HG02885 (cell line): ENCODE results near the gene KLF2.
"Not testable (repeated sequence)": the region's sequence is repeated elsewhere in the genome, so short reads cannot be mapped to it uniquely, and the experiment has no call there.

Experiments
- ATAC-seq: cut with Tn5 transposase; IDR thresholded peaks from one replicate; pipeline ENCODE4 v1.9.1; 2021; ENCODE audit warnings: mild to moderate bottlenecking; ENCODE audit not compliant: unreplicated experiment, poor library complexity

KLF2 gene

GRCh38 chr19:16335226-16335625 is 10.6 kb downstream of the KLF2 start:
- no peak for ATAC-seq

GRCh38 chr19:16336571-16336970 is 11.9 kb downstream of the KLF2 start:
- ATAC-seq, result no peak

DNA sequence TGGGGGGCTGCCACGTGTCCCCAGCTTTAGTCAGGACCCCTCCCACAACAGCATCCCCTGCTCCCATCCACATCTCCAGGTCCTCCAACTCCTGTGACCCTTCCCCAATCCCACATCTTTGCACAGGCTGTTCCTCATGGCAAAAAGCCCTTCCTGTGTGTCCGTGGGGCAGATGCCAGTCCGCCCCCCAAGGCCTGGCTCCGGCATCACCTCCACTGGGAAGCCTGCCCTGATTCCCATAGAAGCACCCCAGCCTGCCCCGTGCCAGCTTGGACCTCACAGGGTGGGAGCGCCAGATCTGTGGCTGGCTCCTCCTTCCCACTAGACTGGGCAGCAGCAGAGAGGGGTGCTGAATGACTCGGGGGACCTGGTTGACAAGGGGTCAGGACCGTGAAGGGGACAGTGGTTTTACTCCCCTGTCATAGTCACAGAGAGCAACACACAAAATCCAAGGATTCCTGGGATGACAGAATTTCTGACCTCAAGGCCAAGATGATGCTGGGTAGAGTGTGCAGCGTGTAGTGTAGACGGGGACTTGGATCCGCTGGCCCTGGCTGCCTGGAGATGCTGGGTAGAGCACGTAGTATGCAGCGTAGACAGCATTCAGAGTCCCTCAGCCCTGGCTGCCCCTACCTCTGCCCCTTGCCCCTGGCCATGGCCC is 13.3 kb downstream of the KLF2 start:
- ATAC-seq, result no peak

GRCh38 chr19:16338470-16339360 is 14.1 kb downstream of the KLF2 start:
- no peak for ATAC-seq

DNA sequence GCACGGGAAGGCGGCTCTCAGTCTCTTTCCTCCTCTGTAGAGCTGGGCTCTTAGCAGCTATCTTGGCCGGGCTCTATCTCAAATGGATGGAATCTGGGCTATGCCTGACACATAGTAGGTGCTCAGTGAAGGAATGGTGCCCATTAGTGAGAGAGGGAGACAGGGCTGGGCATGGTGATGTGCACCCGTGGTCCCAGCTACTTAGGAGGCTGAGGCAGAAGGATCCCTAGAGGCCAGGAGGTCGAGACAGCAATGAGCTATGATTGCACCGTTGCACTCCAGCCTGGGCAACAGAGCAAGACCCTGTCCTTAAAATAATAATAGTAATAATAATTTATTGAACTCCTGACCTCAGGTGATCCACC is 14.7 kb downstream of the KLF2 start:
- ATAC-seq, result no peak

- no peak for ATAC-seq
These were observed 15.5 kb downstream of the KLF2 start for GRCh38 chr19:16340092-16340491.

- no peak for ATAC-seq
These were observed 16.0 kb downstream of the KLF2 start for GRCh38 chr19:16340654-16341053.

- peak; percentile 59 for ATAC-seq
These were observed 17.5 kb downstream of the KLF2 start for GRCh38 chr19:16342002-16342715.

DNA sequence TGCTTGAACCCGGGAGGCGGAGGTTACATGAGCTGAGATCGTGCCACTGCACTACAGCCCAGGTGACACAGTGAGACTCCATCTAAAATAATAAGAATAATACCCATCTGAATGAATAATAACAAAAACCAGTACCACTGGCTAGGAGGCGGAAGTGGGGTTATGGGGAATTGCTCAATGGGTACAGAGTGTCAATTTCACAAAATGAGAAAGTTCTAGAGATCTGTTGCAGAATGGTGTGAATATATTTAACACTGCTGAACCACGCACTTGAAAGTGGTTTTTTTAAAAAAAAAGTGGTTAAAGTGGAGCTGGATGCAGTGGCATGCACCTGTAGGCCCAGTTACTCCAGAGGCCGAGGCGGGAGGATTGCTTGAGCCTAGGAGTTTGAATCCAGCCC is 18.5 kb downstream of the KLF2 start:
- ATAC-seq, result no peak

- ATAC-seq, result no peak
These were observed 20.8 kb downstream of the KLF2 start for GRCh38 chr19:16345457-16345856.

GRCh38 chr19:16347099-16347498 is 22.5 kb downstream of the KLF2 start:
- not testable (repeated sequence) for ATAC-seq

DNA sequence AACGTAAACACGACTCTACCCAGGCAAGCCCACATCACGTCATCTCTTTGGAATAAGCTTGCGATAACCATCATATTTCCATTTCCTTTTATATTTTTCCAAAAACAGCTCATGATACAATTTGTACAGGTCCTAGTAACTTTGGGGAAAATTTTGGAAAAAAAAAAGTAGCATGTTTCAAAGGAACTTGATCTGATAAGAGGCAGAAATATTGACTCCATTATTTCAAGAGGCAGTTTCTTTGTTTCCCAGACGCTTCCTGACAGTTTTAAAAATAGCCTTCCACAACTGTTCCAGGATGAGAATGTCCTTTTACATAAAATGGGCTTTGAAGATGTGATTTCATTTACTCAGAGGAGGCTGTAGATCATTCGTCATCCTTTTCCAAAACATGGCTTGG is 23.1 kb downstream of the KLF2 start:
- no peak for ATAC-seq

DNA sequence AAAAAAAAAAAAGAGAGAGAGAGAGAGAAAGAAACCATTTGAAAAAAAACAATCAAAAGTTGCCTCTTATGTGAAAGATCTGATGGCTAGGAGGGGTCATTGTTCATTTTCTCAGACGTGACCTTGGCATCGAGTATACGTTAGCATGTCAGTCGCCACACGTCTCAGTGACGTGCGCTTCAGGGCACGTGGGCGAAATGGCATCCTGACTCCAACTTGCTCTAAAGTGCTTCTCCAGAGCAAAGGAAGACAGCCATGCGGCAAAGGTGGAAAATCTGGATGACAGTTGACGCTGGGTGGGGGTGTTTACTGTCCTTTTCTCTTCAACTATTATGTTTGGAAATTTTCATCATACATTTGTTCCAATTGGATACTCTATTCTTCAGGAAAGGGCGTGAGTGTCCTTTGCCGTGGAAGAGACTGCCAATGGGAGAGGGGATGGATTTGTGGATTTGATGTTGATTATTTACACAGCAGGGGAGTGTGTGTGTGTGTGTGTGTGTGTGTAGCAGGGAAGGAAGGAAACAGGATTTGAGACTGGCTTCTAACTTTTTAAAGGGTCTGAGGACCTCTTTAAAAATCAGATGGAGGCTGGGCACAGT is 25.0 kb downstream of the KLF2 start:
- ATAC-seq, result no peak

DNA sequence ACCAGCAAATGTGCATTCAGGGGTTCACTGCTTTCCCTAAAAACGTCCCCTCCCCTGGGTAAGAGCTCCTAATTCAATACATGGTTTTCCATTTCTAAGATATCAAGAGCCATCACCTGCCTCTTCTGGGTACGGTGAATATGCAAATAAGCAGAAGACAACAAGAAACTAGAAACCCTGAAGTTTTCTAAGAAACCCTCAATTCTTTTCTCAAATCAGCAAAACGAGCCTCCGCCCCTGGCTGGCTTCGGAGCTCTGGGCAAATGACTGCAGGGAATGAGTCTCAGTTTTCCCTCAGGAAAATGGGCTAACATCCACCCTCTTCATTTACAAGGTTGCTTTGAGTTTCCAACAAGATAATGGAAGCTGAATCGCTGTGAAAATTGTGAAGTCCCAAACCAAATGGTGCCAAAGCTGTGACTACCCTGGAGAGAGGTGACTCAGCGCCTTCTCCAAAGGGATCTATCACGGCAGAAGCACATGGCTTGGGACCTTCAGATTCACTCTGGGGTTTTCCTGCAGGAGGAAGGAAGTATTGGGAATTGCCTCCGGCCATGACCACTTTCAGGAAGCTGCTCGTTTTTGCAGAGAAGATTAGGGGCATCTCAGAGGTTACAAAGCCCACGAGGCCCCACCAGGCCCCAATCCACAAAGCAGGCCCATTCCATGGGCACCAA is 26.6 kb downstream of the KLF2 start:
- ATAC-seq, result no peak

DNA sequence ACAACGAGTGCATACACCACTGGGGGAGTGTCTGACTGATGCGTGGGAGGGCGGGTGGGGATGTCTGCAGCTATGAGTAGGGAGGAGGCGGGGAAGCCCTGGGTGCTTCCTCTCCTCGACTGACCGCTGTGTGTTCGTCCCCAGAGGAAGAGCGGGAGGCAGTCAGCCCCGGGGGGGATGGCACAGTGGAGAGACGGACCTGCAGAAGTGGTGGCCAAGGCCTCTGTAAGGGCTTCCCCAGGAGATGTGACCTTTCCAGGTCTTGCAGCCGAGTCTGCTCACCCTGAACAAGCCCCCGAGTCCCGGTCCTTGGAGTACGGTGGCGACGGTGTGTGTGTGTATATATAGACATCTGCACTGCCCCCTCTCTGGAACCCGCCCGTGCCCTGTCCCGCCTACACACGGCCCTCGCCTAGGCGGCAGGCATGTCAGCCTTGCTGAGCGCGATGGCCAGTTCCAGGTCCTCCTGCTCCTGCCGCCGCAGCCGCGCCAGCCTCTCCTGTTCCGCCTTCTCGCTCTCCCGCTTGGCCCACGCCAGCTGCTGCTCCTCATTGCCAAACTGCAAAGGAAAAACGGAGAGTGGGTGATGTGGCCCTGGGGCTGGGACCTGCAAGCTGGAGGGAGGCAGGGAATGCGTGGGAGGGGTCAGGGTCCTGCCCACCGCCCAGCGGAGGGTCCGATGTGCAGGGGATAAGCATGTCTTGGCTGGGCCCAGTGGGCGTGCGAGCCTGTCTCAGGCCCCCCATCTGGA is 30.8 kb downstream of the KLF2 start:
- no peak for ATAC-seq

DNA sequence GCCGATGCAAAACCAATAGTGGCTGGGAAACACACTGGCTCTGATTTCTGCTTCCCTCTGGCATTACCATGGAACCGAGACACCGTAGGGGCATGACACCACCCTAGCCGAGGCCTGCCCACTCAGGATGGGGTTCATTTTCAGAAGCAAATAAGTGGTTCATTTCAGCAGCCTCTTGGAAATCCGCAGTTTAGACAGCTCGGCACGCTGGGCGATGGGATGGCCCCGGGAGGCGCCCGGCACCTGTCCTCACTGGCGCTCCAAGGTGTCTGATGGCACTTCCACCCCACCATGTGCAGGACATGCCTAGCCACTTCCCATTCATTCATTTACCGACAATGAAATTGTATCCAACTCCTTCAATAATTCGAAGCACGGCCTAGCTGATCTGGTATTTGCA is 33.8 kb downstream of the KLF2 start:
- no peak for ATAC-seq

- ATAC-seq, result no peak
These were observed 34.4 kb downstream of the KLF2 start for GRCh38 chr19:16359074-16359473.

GRCh38 chr19:16359964-16360363 is 35.3 kb downstream of the KLF2 start:
- no peak for ATAC-seq

GRCh38 chr19:16360738-16361137 is 36.1 kb downstream of the KLF2 start:
- no peak for ATAC-seq

DNA sequence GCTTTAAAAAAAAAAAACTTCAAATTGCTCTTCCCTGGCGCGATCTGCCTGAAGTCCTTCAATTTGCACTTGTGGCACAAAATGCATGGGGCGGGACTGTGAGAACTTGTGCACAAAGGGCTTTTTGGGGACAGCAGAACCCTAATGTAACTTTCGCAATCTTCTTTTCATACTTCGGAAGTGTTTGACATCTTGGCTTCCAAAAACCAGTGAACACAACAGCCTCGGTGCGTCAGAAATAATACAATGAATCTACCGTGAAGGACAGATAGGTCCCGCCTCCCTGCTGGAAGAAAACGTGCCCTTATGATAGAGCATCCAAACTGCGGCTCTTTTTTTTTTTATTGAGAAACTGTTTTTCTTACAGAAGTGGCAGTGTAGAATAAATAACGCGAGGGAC is 36.6 kb downstream of the KLF2 start:
- no peak for ATAC-seq
